ENCODE measurements around the gene FFAR2. TPM values are rescaled to one million over a fixed set of nuclear protein-coding genes. Genes with fewer than 3 reads are reported as not detected.
"Not testable (repeated sequence)": the region's sequence is repeated elsewhere in the genome, so short reads cannot be mapped to it uniquely, and the experiment has no call there.

The FFAR2 gene
- total RNA-seq, 3 donors from 2014 or later (not counting 1 experiment from before 2014, with no cell fraction given) = 0.70 to 8.6 (median 1.6) TPM

- Histone ChIP-seq H3K36me3 (ENCODE audit: control insufficient read depth, insufficient read depth, low read length) (no peaks in the 10 kb centered on the region), H3K9me3 (ENCODE audit: control insufficient read depth, insufficient read depth, low read length) (no peaks in the 10 kb centered on the region), H3K4me1 (ENCODE audit: control insufficient read depth, insufficient read depth, low read length) (peaks cover 4% of the 10 kb centered on the region), H3K4me3 (ENCODE audit: low read length) (no peak overlapping the region), H3K27ac (ENCODE audit: low read length) (no peak overlapping the region), H3K27me3 (ENCODE audit: control insufficient read depth, insufficient read depth, low read length) (no peaks in the 10 kb centered on the region)
- 95% methylated on average over 7 of the region's 7 CpGs for WGBS (ENCODE audit: insufficient coverage)
- ATAC-seq = no peak
- DNase-seq = no peak
- Mint-ChIP-seq H3K27ac (no peak overlapping the region), H3K4me3 (no peak overlapping the region), H3K36me3 (no peaks in the 10 kb centered on the region), H3K9me3 (no peaks in the 10 kb centered on the region), H3K27me3 (ENCODE audit: low read depth in 2 of 2) (no peaks in the 10 kb centered on the region), H3K4me1 (peaks cover 0 to 9% of the 10 kb centered on the region in 2 donors)
- TF ChIP-seq CTCF (IDR thresholded peaks at IDR 0.05) = no peak
- intact Hi-C loops (cut with micrococcal nuclease) = no loop called here
Observed at GRCh38 chr19:35470128-35470527, 22.1 kb downstream of the FFAR2 start.

GRCh38 chr19:35471075-35471474, 23.0 kb downstream of the FFAR2 start:
- H3K27me3 Mint-ChIP-seq (ENCODE audit: low read depth in 2 of 2); H3K4me3 ChIP-seq (ENCODE audit: low read length); H3K27me3 ChIP-seq (ENCODE audit: control insufficient read depth, insufficient read depth, low read length); intact Hi-C loops (cut with micrococcal nuclease); H3K4me1 Mint-ChIP-seq; H3K9me3 ChIP-seq (ENCODE audit: control insufficient read depth, insufficient read depth, low read length); H3K4me3 Mint-ChIP-seq; DNase-seq; ATAC-seq; H3K4me1 ChIP-seq (ENCODE audit: control insufficient read depth, insufficient read depth, low read length); H3K36me3 Mint-ChIP-seq; H3K9me3 Mint-ChIP-seq; H3K27ac ChIP-seq (ENCODE audit: low read length); H3K36me3 ChIP-seq (ENCODE audit: control insufficient read depth, insufficient read depth, low read length); H3K27ac Mint-ChIP-seq: not testable (repeated sequence)
- 85% methylated on average over 4 of the region's 4 CpGs for WGBS (ENCODE audit: insufficient coverage)

- Mint-ChIP-seq H3K9me3 (no peaks in the 10 kb centered on the region), H3K36me3 (no peaks in the 10 kb centered on the region), H3K27ac (no peak overlapping the region), H3K4me3 (no peak overlapping the region), H3K27me3 (ENCODE audit: low read depth in 2 of 2) (peaks cover 0 to 3% of the 10 kb centered on the region in 2 donors), H3K4me1 (peaks cover 0 to 5% of the 10 kb centered on the region in 2 donors)
- DNase-seq (no peak), ATAC-seq (no peak)
- Histone ChIP-seq H3K27ac (ENCODE audit: low read length) (no peak overlapping the region), H3K9me3 (ENCODE audit: control insufficient read depth, insufficient read depth, low read length) (no peaks in the 10 kb centered on the region), H3K27me3 (ENCODE audit: control insufficient read depth, insufficient read depth, low read length) (no peaks in the 10 kb centered on the region), H3K4me3 (ENCODE audit: low read length) (no peak overlapping the region), H3K4me1 (ENCODE audit: control insufficient read depth, insufficient read depth, low read length) (peaks cover 4% of the 10 kb centered on the region), H3K36me3 (ENCODE audit: control insufficient read depth, insufficient read depth, low read length) (no peaks in the 10 kb centered on the region)
- intact Hi-C loops (cut with micrococcal nuclease) = no loop called here
- 94% methylated on average over 8 of the region's 8 CpGs for WGBS (ENCODE audit: insufficient coverage)
- TF ChIP-seq CTCF (IDR thresholded peaks at IDR 0.05) = no peak
Observed at GRCh38 chr19:35471946-35472345, 23.9 kb downstream of the FFAR2 start.

- Histone ChIP-seq H3K36me3 (ENCODE audit: control insufficient read depth, insufficient read depth, low read length) (no peaks in the 10 kb centered on the region), H3K4me3 (ENCODE audit: low read length) (no peak overlapping the region), H3K27me3 (ENCODE audit: control insufficient read depth, insufficient read depth, low read length) (no peaks in the 10 kb centered on the region), H3K9me3 (ENCODE audit: control insufficient read depth, insufficient read depth, low read length) (no peaks in the 10 kb centered on the region), H3K4me1 (ENCODE audit: control insufficient read depth, insufficient read depth, low read length) (no peaks in the 10 kb centered on the region), H3K27ac (ENCODE audit: low read length) (no peak overlapping the region)
- H3K9me3 Mint-ChIP-seq = no peaks in the 10 kb centered on the region
- no peaks in the 10 kb centered on the region for H3K4me1 Mint-ChIP-seq
- WGBS (ENCODE audit: insufficient coverage) = 94% methylated on average over 14 of the region's 14 CpGs
- H3K4me3 Mint-ChIP-seq = no peak overlapping the region
- H3K27ac Mint-ChIP-seq = no peak overlapping the region
- no peak for TF ChIP-seq CTCF (IDR thresholded peaks at IDR 0.05)
- H3K36me3 Mint-ChIP-seq = no peaks in the 10 kb centered on the region
- DNase-seq (no peak), ATAC-seq (no peak)
- intact Hi-C loops (cut with micrococcal nuclease) = no loop called here
- peaks cover 0 to 3% of the 10 kb centered on the region in 2 donors for H3K27me3 Mint-ChIP-seq (ENCODE audit: low read depth in 2 of 2)
Observed at GRCh38 chr19:35474104-35474503, 26.0 kb downstream of the FFAR2 start.

- H3K4me1 ChIP-seq (ENCODE audit: control insufficient read depth, insufficient read depth, low read length); H3K27ac ChIP-seq (ENCODE audit: low read length); H3K27ac Mint-ChIP-seq; ATAC-seq; DNase-seq; H3K9me3 ChIP-seq (ENCODE audit: control insufficient read depth, insufficient read depth, low read length); H3K36me3 ChIP-seq (ENCODE audit: control insufficient read depth, insufficient read depth, low read length); intact Hi-C loops (cut with micrococcal nuclease); H3K4me3 Mint-ChIP-seq; H3K27me3 Mint-ChIP-seq (ENCODE audit: low read depth in 2 of 2); H3K4me1 Mint-ChIP-seq; H3K9me3 Mint-ChIP-seq; H3K36me3 Mint-ChIP-seq; H3K4me3 ChIP-seq (ENCODE audit: low read length); H3K27me3 ChIP-seq (ENCODE audit: control insufficient read depth, insufficient read depth, low read length): not testable (repeated sequence)
- WGBS (ENCODE audit: insufficient coverage) = 95% methylated on average over 7 of the region's 7 CpGs
Observed at GRCh38 chr19:35474594-35474993, 26.5 kb downstream of the FFAR2 start.
